CD4-positive, CD25-positive, alpha-beta regulatory T cell (primary cell): ENCODE measurements around the gene SMC3. TPM values are rescaled to one million over a fixed set of nuclear protein-coding genes. Genes with fewer than 3 reads are reported as not detected.
"Not testable (repeated sequence)": the region's sequence is repeated elsewhere in the genome, so short reads cannot be mapped to it uniquely, and the experiment has no call there.

Experiments used
- ATAC-seq, 2 donors: fragments of 150-1000 bp; cut with Tn5 transposase; one replicate each; pipeline ENCODE4 v1.10.0; 2021; ENCODE audit warnings: low read depth in 2 of 2, moderate number of reproducible peaks in 2 of 2, moderate library complexity in 1 of 2
- DNase-seq, 3 donors: peaks; one replicate each; pipeline versions ENCODE4 v3.0.0 to v3.0.0-alpha.2; 2012 to 2022; ENCODE audit warnings: mixed read lengths in 1 of 3
- H3K27ac ChIP-seq: one replicate; pipeline ENCODE4 v1.7.0; 2013; ENCODE audit warnings: mild to moderate bottlenecking, low read length; ENCODE audit not compliant: insufficient read depth, poor library complexity, severe bottlenecking
- H3K27me3 ChIP-seq: one replicate; pipeline ENCODE4 v1.7.0; 2013; ENCODE audit warnings: low read length; ENCODE audit not compliant: control insufficient read depth, insufficient read depth
- H3K36me3 ChIP-seq: one replicate; pipeline ENCODE4 v1.7.0; 2013; ENCODE audit warnings: mild to moderate bottlenecking, low read length, moderate library complexity; ENCODE audit not compliant: control insufficient read depth, insufficient read depth
- H3K4me1 ChIP-seq: 2 replicates; pipeline ENCODE4 v1.7.0; 2013; ENCODE audit warnings: mild to moderate bottlenecking, low read length; ENCODE audit not compliant: insufficient read depth, control insufficient read depth, poor library complexity, severe bottlenecking
- H3K4me3 ChIP-seq: one replicate; pipeline ENCODE4 v1.7.0; 2013; ENCODE audit warnings: low read depth, mild to moderate bottlenecking, low read length, moderate library complexity
- H3K9me3 ChIP-seq, 2 experiments: 1 replicate in 1 of 2; 2 replicates in 1 of 2; pipeline ENCODE4 v1.7.0; 2013; ENCODE audit warnings: low read length in 2 of 2, mild to moderate bottlenecking in 1 of 2, moderate library complexity in 1 of 2; ENCODE audit not compliant: control insufficient read depth in 2 of 2
- H3K27ac Mint-ChIP-seq, 3 donors: one replicate each; pipeline ENCODE4 v1.8.0; 2020 to 2022; ENCODE audit warnings: mild to moderate bottlenecking in 3 of 3, mixed read lengths in 3 of 3, moderate library complexity in 2 of 3
- H3K27me3 Mint-ChIP-seq: one replicate; pipeline ENCODE4 v1.8.0; 2022; ENCODE audit warnings: mild to moderate bottlenecking, mixed read lengths
- H3K36me3 Mint-ChIP-seq: one replicate; pipeline ENCODE4 v1.8.0; 2020; ENCODE audit warnings: mixed read lengths
- H3K4me1 Mint-ChIP-seq, 4 donors: one replicate each; pipeline ENCODE4 v1.8.0; 2020 to 2022; ENCODE audit warnings: mixed read lengths in 4 of 4, mild to moderate bottlenecking in 1 of 4
- H3K4me3 Mint-ChIP-seq, 4 donors: one replicate each; pipeline ENCODE4 v1.8.0; 2020 to 2022; ENCODE audit warnings: mild to moderate bottlenecking in 4 of 4, mixed read lengths in 4 of 4, moderate library complexity in 3 of 4
- H3K9me3 Mint-ChIP-seq, 7 donors: one replicate each; pipeline ENCODE4 v1.8.0; 2020 to 2022; ENCODE audit warnings: mixed read lengths in 7 of 7, mild to moderate bottlenecking in 3 of 7, moderate library complexity in 2 of 7
- polyA plus RNA-seq, 4 donors: library from polyadenylated mRNA; unstranded; fragments of 300-500 nt; fragmentation: Illumina TruSeq; gene quantifications; one replicate each; pipeline ENCODE4 v1.2.3, GENCODE V29; 2021
- total RNA-seq: library from RNA; stranded (reverse); gene quantifications from one replicate; pipeline ENCODE4 v1.2.3, GENCODE V29; 2022

The SMC3 gene
- total and polyA plus RNA-seq, 5 donors from 2014 or later = 47.7 to 68.9 (median 65.6) TPM

DNA sequence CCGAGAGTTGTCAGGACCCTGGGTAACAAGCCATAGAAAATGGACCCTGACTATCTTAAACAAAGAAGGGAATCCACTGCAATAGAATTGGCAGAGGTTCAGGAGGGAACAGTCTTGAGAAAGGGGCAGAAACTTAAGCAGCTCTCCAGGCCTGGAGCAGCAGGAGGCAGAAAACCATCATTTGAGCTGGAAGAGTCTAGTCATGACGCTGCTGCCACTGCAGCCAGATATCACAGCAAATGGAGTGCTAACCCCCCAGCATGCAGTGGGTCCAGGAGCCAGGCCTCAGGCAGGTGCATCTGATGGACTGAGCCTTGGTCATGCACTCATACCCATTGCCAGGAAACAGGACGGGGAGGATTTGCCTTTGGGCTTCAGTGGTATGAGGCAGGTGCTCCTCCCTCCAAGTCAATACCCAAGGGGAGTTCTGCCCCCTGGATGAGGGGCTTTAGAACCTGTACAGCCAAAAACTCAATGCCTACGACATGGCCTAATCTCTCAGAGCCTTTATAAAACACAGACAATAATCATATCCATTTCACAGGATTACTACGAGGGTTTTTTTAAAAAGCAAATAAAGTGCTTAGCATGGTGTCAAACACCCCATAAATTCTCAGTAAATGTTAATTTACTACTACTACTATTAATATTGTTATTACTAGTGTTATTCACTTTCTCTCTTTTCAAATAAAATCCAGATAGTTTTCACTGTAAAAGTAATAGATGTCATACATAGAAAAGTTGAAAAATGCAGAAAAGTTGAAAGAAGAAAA is 39.1 kb upstream of the SMC3 start:
- Mint-ChIP-seq H3K36me3 (no peaks in the 10 kb centered on the region), H3K27ac (peak overlapping the region in 2 of 3 donors; percentile 15 to 32), H3K27me3 (peaks cover 6% of the 10 kb centered on the region), H3K4me3 (peak overlapping the region in 2 of 4 donors; percentile 19 to 44), H3K4me1 (peaks cover 12 to 28% (median 18%) of the 10 kb centered on the region in 4 donors), H3K9me3 (no peaks in the 10 kb centered on the region)
- Histone ChIP-seq H3K4me3 (no peak overlapping the region), H3K9me3 (no peaks in the 10 kb centered on the region), H3K36me3 (no peaks in the 10 kb centered on the region), H3K4me1 (peaks cover 22% of the 10 kb centered on the region), H3K27ac (no peak overlapping the region), H3K27me3 (no peaks in the 10 kb centered on the region)
- ATAC-seq (no peak), DNase-seq (no peak)

DNA sequence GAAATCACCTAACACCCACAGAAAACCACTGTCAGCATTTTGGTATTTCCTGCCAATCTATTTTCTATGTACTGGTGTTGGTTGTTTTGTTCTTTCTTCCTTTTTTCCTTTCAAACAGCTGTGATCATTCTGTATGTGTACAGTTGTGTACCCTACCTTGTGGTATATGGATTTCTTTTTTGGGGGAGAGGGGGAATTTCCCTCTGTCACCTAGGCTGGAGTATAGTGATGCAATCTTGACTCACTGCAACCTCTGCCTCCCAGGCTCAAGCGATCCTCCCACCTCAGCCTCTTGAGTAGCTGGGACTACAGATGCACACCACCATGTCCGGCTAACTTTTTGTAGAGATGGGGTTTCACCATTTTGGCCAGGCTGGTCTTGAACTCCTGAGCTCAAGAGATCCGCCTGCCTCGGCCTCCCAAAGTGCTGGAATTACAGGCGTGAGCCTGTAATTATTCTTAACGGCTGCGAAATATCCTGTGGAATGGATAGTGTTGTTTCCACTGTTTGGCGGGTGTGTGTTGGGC is 38.4 kb upstream of the SMC3 start:
- ATAC-seq (peak in 1 of 2 donors; percentile 42), DNase-seq (peak in 1 of 3 donors; percentile 54)
- not testable (repeated sequence) for H3K4me3 ChIP-seq, H3K36me3 Mint-ChIP-seq, H3K27me3 ChIP-seq, H3K27me3 Mint-ChIP-seq, H3K27ac ChIP-seq, H3K36me3 ChIP-seq, H3K9me3 Mint-ChIP-seq, H3K9me3 ChIP-seq
- H3K4me1 Mint-ChIP-seq = peaks cover 11 to 28% (median 16%) of the 10 kb centered on the region in 4 donors
- H3K4me3 Mint-ChIP-seq = peak overlapping the region in 3 of 4 donors; percentile 19 to 46 (median 44)
- H3K27ac Mint-ChIP-seq = peak overlapping the region in 2 of 3 donors; percentile 15 to 69
- peaks cover 22% of the 10 kb centered on the region for H3K4me1 ChIP-seq

DNA sequence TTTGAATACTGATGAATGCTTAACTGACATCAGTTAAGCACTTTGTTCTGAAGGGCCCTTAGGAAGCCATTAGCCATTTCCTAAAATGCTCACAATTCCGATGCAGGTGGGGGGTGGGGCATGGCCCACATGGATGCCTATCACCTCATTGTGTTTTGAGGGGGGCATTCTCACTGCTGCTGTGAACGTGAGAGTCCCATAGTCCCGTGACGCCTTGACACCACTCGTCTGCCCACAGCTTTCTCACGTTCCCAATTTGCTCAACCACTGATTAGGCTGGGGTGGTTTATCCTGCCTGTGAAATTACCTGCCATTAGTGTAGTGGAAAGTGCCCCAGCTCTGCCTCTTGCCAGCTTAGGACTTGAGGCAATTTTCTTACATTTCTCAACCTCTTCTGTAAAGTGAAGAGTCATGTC is 37.9 kb upstream of the SMC3 start:
- Histone ChIP-seq H3K4me3 (peak overlapping the region; percentile 40), H3K27me3 (no peaks in the 10 kb centered on the region), H3K27ac (no peak overlapping the region), H3K36me3 (no peaks in the 10 kb centered on the region), H3K4me1 (peaks cover 22% of the 10 kb centered on the region), H3K9me3 (no peaks in the 10 kb centered on the region)
- Mint-ChIP-seq H3K9me3 (no peaks in the 10 kb centered on the region), H3K27ac (peak overlapping the region in 1 of 3 donors; percentile 69), H3K4me1 (peaks cover 13 to 31% (median 21%) of the 10 kb centered on the region in 4 donors), H3K4me3 (peak overlapping the region in 3 of 4 donors; percentile 11 to 49 (median 19)), H3K27me3 (peaks cover 9% of the 10 kb centered on the region), H3K36me3 (no peaks in the 10 kb centered on the region)
- ATAC-seq = no peak
- no peak for DNase-seq

DNA sequence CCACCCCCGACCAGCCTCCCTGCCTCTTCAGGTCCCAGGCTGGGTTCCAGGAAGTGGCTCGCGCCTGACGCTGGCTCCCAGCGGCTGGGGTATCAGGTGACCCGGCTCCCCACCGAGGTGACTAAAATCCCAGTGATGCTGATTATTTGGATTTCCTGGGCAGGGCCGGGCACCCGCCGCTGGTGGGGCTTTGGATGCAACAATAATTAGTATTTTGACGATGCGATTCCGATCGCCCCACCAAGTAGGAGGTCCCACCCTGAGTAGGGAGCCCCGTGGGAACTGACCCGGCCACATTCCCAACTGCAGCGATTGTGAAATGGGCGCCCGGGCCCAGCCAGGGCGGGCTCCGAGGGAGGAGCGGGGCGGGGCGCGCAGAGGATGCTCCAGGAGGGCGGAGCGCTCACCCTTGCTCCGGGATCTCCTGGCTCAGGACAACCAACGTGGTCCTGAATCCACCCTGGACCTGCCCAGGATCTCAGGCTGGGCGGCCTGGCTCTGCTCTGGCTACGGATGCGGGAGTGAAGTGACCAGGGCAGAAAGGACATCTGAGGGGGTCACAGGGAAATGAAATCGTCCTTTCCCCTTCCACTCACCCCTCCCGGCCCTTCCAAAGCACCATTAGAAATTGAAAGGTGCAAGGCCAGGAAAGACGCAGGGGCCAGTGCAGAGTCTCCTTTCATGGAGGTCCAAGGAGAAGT is 37.2 kb upstream of the SMC3 start:
- Histone ChIP-seq H3K4me1 (peaks cover 22% of the 10 kb centered on the region), H3K36me3 (no peaks in the 10 kb centered on the region), H3K27ac (no peak overlapping the region), H3K4me3 (no peak overlapping the region), H3K9me3 (no peaks in the 10 kb centered on the region), H3K27me3 (no peaks in the 10 kb centered on the region)
- Mint-ChIP-seq H3K27me3 (peaks cover 11% of the 10 kb centered on the region), H3K4me3 (peak overlapping the region in 2 of 4 donors; percentile 7 to 29), H3K36me3 (no peaks in the 10 kb centered on the region), H3K4me1 (peaks cover 14 to 33% (median 23%) of the 10 kb centered on the region in 4 donors), H3K9me3 (peaks cover 0 to 2% (median 0%) of the 10 kb centered on the region in 7 donors), H3K27ac (peak overlapping the region in 1 of 3 donors; percentile 32)
- no peak for ATAC-seq
- DNase-seq = no peak

DNA sequence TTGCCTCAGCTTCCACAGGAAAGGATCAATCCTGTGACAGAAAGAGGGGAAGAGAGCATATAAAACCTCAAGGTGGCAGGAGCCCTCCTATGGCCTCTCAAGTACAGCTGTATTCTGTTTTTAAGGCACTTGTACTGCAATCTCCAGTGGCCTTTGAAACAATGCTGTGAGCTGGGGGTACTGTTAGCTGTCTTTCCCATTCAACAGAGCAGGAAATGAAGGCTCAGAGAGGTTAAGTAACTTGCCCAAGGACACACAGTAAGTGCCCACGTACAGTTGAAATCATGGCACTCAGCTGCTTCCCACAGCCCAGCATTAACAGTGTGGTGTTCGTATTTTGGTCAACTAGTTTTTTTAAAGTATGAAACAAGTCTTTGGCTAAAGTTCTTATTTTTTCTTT is 35.8 kb upstream of the SMC3 start:
- peaks cover 18 to 44% (median 32%) of the 10 kb centered on the region in 4 donors for H3K4me1 Mint-ChIP-seq
- peaks cover 21% of the 10 kb centered on the region for H3K27me3 Mint-ChIP-seq
- H3K27ac ChIP-seq = no peak overlapping the region
- no peak overlapping the region for H3K4me3 Mint-ChIP-seq
- no peaks in the 10 kb centered on the region for H3K36me3 Mint-ChIP-seq
- no peak for ATAC-seq
- DNase-seq = no peak
- no peaks in the 10 kb centered on the region for H3K36me3 ChIP-seq
- peaks cover 0 to 2% (median 0%) of the 10 kb centered on the region in 7 donors for H3K9me3 Mint-ChIP-seq
- H3K27ac Mint-ChIP-seq = no peak overlapping the region
- H3K27me3 ChIP-seq = no peaks in the 10 kb centered on the region
- no peak overlapping the region for H3K4me3 ChIP-seq
- peaks cover 33% of the 10 kb centered on the region for H3K4me1 ChIP-seq
- no peaks in the 10 kb centered on the region for H3K9me3 ChIP-seq

DNA sequence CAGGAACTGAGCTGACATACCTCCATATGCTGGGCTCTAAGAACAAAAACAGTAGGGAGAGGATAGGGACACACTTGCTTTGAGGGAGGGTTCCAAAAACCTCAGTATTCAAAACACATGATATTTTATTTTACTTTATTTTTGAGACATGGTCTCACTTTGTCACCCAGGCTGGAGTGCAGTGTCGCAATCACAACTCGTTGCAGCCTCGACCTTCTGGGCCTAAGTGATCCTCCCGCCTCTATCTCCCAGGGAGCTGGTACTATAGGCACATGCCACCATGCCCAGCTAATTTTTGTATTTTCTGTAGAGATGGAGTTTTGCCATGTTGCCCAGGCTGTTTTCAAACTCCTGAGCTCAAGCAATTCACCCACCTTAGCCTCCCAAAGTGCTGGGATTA is 34.9 kb upstream of the SMC3 start:
- not testable (repeated sequence) for DNase-seq

DNA sequence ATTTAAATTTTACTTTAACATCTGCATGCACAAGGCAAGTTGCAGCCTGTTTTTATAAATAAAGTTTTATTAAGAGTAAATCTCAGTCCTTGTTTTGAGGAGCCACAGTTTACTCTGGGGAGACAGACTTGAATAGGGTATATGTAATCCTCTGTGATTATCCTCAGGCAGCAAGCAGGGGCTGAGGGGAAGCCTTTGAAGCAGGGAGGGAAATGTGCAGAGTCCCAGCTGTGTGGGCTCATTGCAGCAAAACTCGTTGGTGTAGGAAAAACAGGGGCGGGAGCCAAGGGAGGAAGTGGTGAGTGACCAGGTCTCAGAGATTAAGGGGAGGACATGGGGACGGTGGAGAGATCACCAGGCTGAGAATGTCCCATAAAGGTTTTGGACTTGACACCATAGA is 34.3 kb upstream of the SMC3 start:
- no peaks in the 10 kb centered on the region for H3K27me3 ChIP-seq
- H3K36me3 Mint-ChIP-seq = no peaks in the 10 kb centered on the region
- H3K27ac ChIP-seq = no peak overlapping the region
- no peak overlapping the region for H3K4me3 ChIP-seq
- no peak overlapping the region for H3K4me3 Mint-ChIP-seq
- no peaks in the 10 kb centered on the region for H3K36me3 ChIP-seq
- H3K4me1 Mint-ChIP-seq = peaks cover 14 to 40% (median 28%) of the 10 kb centered on the region in 4 donors
- H3K27ac Mint-ChIP-seq = no peak overlapping the region
- DNase-seq = no peak
- H3K9me3 Mint-ChIP-seq = peaks cover 0 to 2% (median 0%) of the 10 kb centered on the region in 7 donors
- peaks cover 28% of the 10 kb centered on the region for H3K27me3 Mint-ChIP-seq
- ATAC-seq = no peak
- H3K9me3 ChIP-seq = no peaks in the 10 kb centered on the region
- H3K4me1 ChIP-seq = peaks cover 33% of the 10 kb centered on the region

More for the DNA sequence above, 34.9 kb upstream of the SMC3 start:
- not testable (repeated sequence) for H3K9me3 ChIP-seq, H3K27me3 ChIP-seq, H3K27ac Mint-ChIP-seq, H3K36me3 Mint-ChIP-seq, H3K4me3 ChIP-seq, ATAC-seq, H3K9me3 Mint-ChIP-seq, H3K27ac ChIP-seq, H3K36me3 ChIP-seq, H3K4me3 Mint-ChIP-seq
- Mint-ChIP-seq H3K4me1 (peaks cover 18 to 44% (median 30%) of the 10 kb centered on the region in 4 donors), H3K27me3 (peaks cover 26% of the 10 kb centered on the region)
- peaks cover 33% of the 10 kb centered on the region for H3K4me1 ChIP-seq
